Fibroblast of lung (primary cell): ENCODE measurements around the gene HDAC2.

ENCODE experiments used
- CTCF ChIP-seq, 2 donors: IDR thresholded peaks in 1 of 2; conservative IDR thresholded peaks in 1 of 2; 1 replicate in 1 of 2; 2 replicates in 1 of 2; pipeline ENCODE4 v1.5.1; 2011 to 2012; ENCODE audit warnings: low read length in 2 of 2, control low read depth in 1 of 2, inconsistent platforms in 1 of 2, low read depth in 1 of 2, mild to moderate bottlenecking in 1 of 2
- EZH2 ChIP-seq: IDR thresholded peaks from 2 replicates; pipeline ENCODE4 v1.5.1; 2012; ENCODE audit warnings: low read length, control low read depth, mild to moderate bottlenecking; ENCODE audit errors: missing control alignments

DNA sequence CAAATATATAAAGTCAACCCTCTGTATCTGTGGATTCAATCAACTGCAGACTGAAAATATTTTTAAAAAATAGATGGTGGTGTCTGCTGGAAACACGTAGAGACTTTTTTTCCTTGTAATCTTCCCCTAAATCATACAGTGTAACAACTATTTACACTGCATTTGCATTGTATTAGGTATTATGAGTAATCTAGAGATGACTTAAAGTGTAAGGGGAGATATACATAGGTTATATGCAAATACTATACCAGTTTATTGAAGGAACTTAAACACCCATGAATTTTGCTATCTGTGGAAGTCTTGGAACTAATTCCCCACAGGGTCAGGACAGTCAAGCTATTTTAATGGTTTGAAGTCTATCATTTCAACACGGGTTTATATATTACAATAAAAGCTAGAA lies 10.2 kb downstream of the HDAC2 start:
- no peak for TF ChIP-seq CTCF (conservative IDR thresholded peaks at IDR 0.05 in 1 of 2, IDR thresholded peaks at IDR 0.05 in 1 of 2; ENCODE audit: low read depth in 1 of 2, low read length in 2 of 2)
- TF ChIP-seq EZH2 = no peak
